Lung (tissue), 12 donors: ENCODE results near the gene SERPINA5. TPM values are rescaled to one million over a fixed set of nuclear protein-coding genes. Genes with fewer than 3 reads are reported as not detected.

Source experiments
- ATAC-seq: fragments of 200-7000 bp; cut with Tn5 transposase; one replicate; pipeline ENCODE4 v1.9.1; 2020; ENCODE audit warnings: moderate number of reproducible peaks; ENCODE audit not compliant: insufficient read depth, low FRiP score
- DNase-seq, 3 donors: peaks; one replicate each; pipeline ENCODE4 v3.0.0-alpha.2; 2013 to 2017
- H3K27ac ChIP-seq, 2 donors: one replicate each; pipeline ENCODE4 v1.5.1; 2013; ENCODE audit warnings: mild to moderate bottlenecking in 2 of 2, moderate library complexity in 2 of 2, control low read depth in 1 of 2, inconsistent platforms in 1 of 2, low read depth in 1 of 2, low read length in 1 of 2
- H3K27me3 ChIP-seq, 3 donors: one replicate each; pipeline ENCODE4 v1.5.1; 2013; ENCODE audit warnings: low read length in 2 of 3; ENCODE audit not compliant: control insufficient read depth in 3 of 3, insufficient read depth in 3 of 3
- H3K36me3 ChIP-seq, 4 donors: one replicate each; pipeline ENCODE4 v1.5.1; 2013; ENCODE audit warnings: low read length in 4 of 4, mild to moderate bottlenecking in 1 of 4, moderate library complexity in 1 of 4; ENCODE audit not compliant: control insufficient read depth in 4 of 4, insufficient read depth in 4 of 4
- H3K4me1 ChIP-seq, 5 donors: one replicate each; pipeline ENCODE4 v1.5.1; 2013; ENCODE audit warnings: low read length in 5 of 5, mild to moderate bottlenecking in 2 of 5, moderate library complexity in 1 of 5; ENCODE audit not compliant: control insufficient read depth in 5 of 5, insufficient read depth in 5 of 5
- H3K4me3 ChIP-seq: one replicate; pipeline ENCODE4 v1.5.1; 2013; ENCODE audit warnings: mild to moderate bottlenecking, control low read depth, moderate library complexity
- H3K9ac ChIP-seq, 2 donors: one replicate each; pipeline ENCODE4 v1.5.1; 2013; ENCODE audit warnings: low read length in 2 of 2, control low read depth in 1 of 2; ENCODE audit not compliant: insufficient read depth in 1 of 2
- H3K9me3 ChIP-seq, 4 donors: one replicate each; pipeline ENCODE4 v1.5.1; 2013; ENCODE audit warnings: low read length in 3 of 4, mild to moderate bottlenecking in 1 of 4, moderate library complexity in 1 of 4; ENCODE audit not compliant: control insufficient read depth in 4 of 4, insufficient read depth in 3 of 4
- WGBS, 2 donors: extraction: QIAGEN DNeasy Blood & Tissue Kit; methylation state at CpG; one replicate each; pipeline ENCODE4 v1.1.7; 2013; 5-methylcytosine and 5-hydroxymethylcytosine counted together
- polyA plus RNA-seq, 2 donors: library from polyadenylated mRNA; stranded (reverse); fragments of 200-250 nt; gene quantifications; one replicate each; pipeline ENCODE4 v1.2.1, GENCODE V29; 2013
- total RNA-seq, 2 donors: library from RNA; depleted of rRNA in 1 of 2; stranded (reverse); fragments of >200 nt in 1 of 2; gene quantifications; one replicate each; pipeline ENCODE4 v1.2.1, GENCODE V29; 2014 to 2021
- TF ChIP-seq, protein P1 (sequence below): IDR thresholded peaks from 2 replicates; pipeline ENCODE4 v1.5.1; 2012; ENCODE audit warnings: mild to moderate bottlenecking; ENCODE audit errors: control extremely low read depth, extremely low read depth
- donor health status: control.
- donor health status: control.
- donor health status: Bipolar disorder and iron deficiency.
- donor health status: healthy.
- donor health status: DM: yes; HTN: yes; CAD: no.

Gene SERPINA5
- total and polyA plus RNA-seq, 4 donors, result 0.14 to 4.3 (median 0.52) TPM; not detected in 1

DNA sequence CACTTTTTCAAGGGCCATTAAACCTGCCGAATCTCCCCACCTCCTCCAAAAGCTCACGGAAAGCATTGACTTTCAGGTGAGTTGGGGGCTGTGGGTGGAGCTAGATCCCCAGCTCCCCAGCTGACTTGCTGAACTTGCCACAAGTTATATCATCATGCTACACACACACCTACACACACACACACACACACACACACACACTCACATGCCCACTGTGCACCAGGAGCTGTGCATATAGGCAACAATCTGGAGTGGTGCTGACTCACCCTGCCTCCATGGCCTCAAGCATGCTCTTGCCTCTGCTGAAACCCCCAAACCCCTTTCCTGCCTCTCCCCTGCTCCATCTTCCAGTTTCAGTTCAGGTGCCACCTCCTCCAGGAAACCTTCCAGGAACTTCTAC lies 57.1 kb downstream of the SERPINA5 start:
- no peak for ATAC-seq
- DNase-seq, result peak in 2 of 3 donors; percentile 11 to 19
- 46 to 62% methylated on average over 2 of the region's 2 CpGs for WGBS, 2 donors
- Histone ChIP-seq H3K27ac (no peak overlapping the region), H3K4me1 (peaks cover 0 to 3% (median 0%) of the 10 kb centered on the region in 5 donors), H3K4me3 (no peak overlapping the region), H3K9me3 (no peaks in the 10 kb centered on the region), H3K9ac (no peak overlapping the region), H3K27me3 (no peaks in the 10 kb centered on the region), H3K36me3 (no peaks in the 10 kb centered on the region)
- TF ChIP-seq, protein P1, sequence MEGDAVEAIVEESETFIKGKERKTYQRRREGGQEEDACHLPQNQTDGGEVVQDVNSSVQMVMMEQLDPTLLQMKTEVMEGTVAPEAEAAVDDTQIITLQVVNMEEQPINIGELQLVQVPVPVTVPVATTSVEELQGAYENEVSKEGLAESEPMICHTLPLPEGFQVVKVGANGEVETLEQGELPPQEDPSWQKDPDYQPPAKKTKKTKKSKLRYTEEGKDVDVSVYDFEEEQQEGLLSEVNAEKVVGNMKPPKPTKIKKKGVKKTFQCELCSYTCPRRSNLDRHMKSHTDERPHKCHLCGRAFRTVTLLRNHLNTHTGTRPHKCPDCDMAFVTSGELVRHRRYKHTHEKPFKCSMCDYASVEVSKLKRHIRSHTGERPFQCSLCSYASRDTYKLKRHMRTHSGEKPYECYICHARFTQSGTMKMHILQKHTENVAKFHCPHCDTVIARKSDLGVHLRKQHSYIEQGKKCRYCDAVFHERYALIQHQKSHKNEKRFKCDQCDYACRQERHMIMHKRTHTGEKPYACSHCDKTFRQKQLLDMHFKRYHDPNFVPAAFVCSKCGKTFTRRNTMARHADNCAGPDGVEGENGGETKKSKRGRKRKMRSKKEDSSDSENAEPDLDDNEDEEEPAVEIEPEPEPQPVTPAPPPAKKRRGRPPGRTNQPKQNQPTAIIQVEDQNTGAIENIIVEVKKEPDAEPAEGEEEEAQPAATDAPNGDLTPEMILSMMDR, result no peak

DNA sequence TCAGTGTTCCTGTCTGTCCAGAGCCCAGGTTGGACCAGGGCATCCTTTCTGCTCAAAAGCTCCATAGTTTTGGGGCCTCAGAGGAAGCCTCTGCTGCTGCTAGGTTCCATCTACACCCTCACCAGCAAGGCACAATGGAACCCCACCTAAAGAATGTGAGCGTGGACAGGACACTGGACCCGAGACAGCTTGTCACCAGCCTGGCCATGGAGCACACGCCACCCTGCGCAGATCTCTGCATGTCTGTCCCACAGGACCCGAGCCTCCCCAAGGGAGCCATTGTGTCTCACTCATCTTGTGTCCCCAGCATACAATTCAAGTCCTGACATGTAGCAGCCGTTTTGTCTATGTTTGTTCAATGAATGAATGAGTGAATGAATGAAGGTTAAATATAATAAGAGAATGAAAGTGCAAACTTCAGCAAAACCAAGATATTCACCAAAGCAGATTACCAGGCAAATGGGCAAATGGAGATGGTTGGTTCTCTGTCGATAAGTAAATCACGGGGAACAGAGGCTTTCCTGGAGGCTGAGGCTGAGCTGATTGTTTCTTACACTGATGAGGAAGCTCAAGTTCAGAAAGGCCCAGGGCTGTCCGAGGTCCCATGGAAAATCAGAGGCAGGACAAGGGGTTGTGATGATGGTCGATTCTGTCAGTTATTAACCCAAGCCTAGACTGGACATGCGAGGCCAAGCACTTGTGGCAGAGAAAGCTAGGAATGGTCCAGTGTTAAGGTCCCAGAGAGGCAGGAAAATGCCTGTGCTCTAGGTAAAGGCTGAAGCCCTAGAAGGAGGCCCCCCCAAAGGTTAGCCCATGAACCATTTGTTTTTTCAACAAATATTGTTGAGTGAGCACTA lies 58.0 kb downstream of the SERPINA5 start:
- whole genome bisulfite sequencing, 2 donors, result 82 to 92% methylated on average over 11 of the region's 11 CpGs
- TF ChIP-seq, protein P1, result no peak
- H3K27ac ChIP-seq, result no peak overlapping the region
- ATAC-seq (no peak), DNase-seq (no peak)
- peaks cover 0 to 3% (median 0%) of the 10 kb centered on the region in 5 donors for H3K4me1 ChIP-seq
- H3K27me3 ChIP-seq, result no peaks in the 10 kb centered on the region
- H3K9me3 ChIP-seq, result no peaks in the 10 kb centered on the region
- no peaks in the 10 kb centered on the region for H3K36me3 ChIP-seq
- no peak overlapping the region for H3K9ac ChIP-seq
- H3K4me3 ChIP-seq, result no peak overlapping the region

DNA sequence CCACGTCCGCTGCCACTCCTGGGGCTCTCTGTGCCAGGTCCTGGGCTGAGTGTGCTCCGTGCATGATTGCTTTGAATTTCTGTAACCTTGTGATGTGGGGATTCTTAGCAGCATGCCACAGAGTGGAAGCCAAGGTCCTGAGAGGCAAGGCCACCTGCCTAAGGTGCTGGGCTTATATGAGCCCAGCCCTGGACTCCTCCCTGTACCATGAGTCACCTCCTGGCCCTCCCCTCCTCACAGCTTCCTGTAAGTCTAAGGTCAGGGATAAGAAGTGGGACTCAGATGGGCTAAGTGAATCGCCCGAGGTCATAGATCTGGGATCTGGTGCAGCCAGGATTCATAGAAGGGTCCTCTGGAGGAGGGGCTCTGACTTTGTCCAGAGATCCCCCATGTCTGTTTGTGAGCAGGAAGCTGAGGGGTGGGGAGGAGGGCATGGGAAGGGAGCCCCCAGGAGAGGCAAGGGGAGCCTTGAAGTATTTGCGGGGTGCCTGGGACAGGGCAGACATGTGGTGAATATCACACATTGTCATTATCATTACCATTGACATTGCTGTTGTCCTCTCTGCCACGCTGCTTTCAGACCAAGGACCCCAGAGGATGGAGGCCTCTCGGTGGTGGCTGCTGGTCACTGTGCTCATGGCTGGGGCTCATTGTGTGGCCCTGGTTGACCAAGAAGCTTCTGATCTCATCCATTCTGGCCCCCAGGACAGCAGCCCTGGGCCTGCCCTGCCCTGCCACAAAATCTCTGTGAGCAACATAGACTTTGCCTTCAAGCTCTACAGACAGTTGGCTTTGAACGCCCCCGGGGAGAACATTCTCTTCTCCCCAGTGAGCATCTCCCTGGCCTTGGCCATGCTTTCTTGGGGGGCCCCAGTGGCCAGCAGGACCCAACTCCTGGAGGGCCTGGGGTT lies 59.8 kb downstream of the SERPINA5 start:
- ATAC-seq (no peak), DNase-seq (no peak)
- no peak overlapping the region for H3K4me3 ChIP-seq
- H3K4me1 ChIP-seq, result peaks cover 0 to 3% (median 0%) of the 10 kb centered on the region in 5 donors
- TF ChIP-seq, protein P1, result no peak
- WGBS, 2 donors, result 86 to 94% methylated on average over 10 of the region's 10 CpGs
- H3K36me3 ChIP-seq, result no peaks in the 10 kb centered on the region
- H3K9me3 ChIP-seq, result no peaks in the 10 kb centered on the region
- H3K27ac ChIP-seq, result no peak overlapping the region
- no peak overlapping the region for H3K9ac ChIP-seq
- H3K27me3 ChIP-seq, result no peaks in the 10 kb centered on the region
